Measurements from ENCODE around the gene CYS1.

Gene CYS1

DNA sequence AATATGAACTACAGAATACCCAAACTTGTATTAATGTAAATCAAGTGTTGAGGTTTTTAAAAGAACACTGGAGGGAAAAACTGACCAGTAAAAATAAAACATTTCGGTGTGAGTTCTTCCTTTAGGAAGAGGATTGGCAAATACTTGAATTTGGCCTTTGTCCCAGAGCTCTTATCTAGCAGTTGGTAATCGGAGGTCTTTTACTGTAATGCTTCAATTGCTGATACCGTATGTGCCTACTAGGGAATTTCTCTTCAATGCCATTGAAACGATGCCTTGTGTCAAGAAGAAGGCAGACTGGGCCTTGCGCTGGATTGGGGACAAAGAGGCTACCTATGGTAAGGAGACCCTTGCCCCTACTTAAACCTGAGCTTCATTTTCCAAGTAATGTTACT lies 46.4 kb upstream of the CYS1 start:
- H3F3A ChIP-seq (ENCODE audit: insufficient read depth) = peaks cover 84% of the 10 kb centered on the region

DNA sequence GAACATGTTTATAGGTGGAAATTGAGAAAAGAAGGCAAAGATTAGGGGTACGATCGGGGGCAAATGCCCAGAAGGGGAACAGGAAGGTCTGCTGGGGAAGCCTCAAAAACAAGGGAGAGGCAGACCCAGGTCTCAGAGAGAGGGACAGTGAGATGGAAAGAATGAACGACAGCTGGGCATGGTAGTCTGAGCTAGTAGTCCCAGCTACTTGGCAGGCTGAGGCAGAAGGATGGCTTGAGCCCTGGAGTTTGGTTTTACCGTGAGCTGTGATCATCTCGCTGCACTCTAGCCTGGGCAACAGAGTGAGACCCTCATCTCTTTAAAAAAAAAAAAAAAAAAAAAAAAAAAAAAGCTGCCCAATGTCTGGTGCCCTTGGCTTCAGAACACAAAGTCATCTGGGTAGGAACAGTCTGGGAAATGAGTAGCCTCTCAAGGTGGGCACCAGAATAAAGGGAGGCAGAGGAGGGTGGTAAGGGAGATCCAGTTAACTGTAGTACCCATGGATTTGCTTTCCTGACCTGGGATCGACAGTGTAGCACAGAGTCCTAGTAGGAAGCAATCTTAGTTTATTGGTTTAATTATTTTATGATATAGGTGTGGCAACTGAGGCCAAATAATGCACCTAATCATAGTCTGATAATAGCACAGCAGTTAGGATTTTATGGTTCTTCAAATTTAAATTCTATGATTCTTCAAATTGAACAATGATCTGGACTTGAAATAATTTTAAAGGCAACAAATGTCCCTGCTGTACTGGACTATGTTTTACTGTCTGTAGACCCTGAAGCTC lies 45.8 kb upstream of the CYS1 start:
- H3K9me2 ChIP-seq (replicated peaks; ENCODE audit: insufficient read depth, low read length) = no peaks in the 10 kb centered on the region
- H3F3A ChIP-seq (ENCODE audit: insufficient read depth) = peaks cover 84% of the 10 kb centered on the region
- H3K4me2 ChIP-seq (ENCODE audit: low read depth, low read length, poor library complexity, severe bottlenecking) = peak overlapping the region; percentile 92
- H3K36me3 ChIP-seq (ENCODE audit: low read length) = peaks cover 69% of the 10 kb centered on the region
- H3K79me2 ChIP-seq (ENCODE audit: insufficient read depth, low read length) = peaks cover 75% of the 10 kb centered on the region
- peak overlapping the region; percentile 87; the same call in 1 of the 2 replicates for H3K9ac ChIP-seq (ENCODE audit: low read length)
- no peaks in the 10 kb centered on the region for H3K9me3 ChIP-seq (ENCODE audit: insufficient read depth, low read length)
- TF ChIP-seq CTCF (IDR thresholded peaks at IDR 0.05; ENCODE audit: insufficient read depth, low read length, poor library complexity, severe bottlenecking) (no peak), EZH2phosphoT487 (conservative IDR thresholded peaks at IDR 0.05; ENCODE audit: low read length) (no peak)
- no peak overlapping the region for H3K4me3 ChIP-seq (ENCODE audit: insufficient read depth, low read length, poor library complexity, severe bottlenecking)
- peak overlapping the region; percentile 3; the same call in 1 of the 2 replicates for H3K27ac ChIP-seq (ENCODE audit: low read depth, low read length)
- peaks cover 47% of the 10 kb centered on the region for H4K20me1 ChIP-seq (ENCODE audit: low read depth, low read length)
- H2AFZ ChIP-seq (ENCODE audit: low read depth, low read length, severe bottlenecking) = no peak overlapping the region
- no peaks in the 10 kb centered on the region for H3K27me3 ChIP-seq (ENCODE audit: low read length)

More for the DNA sequence above, 46.4 kb upstream of the CYS1 start:
- no peaks in the 10 kb centered on the region for H3K9me3 ChIP-seq (ENCODE audit: insufficient read depth, low read length)
- H4K20me1 ChIP-seq (ENCODE audit: low read depth, low read length) = peaks cover 47% of the 10 kb centered on the region
- H3K27ac ChIP-seq (ENCODE audit: low read depth, low read length) = no peak overlapping the region
- no peak overlapping the region for H3K4me3 ChIP-seq (ENCODE audit: insufficient read depth, low read length, poor library complexity, severe bottlenecking)
- peak overlapping the region; percentile 92 for H3K4me2 ChIP-seq (ENCODE audit: low read depth, low read length, poor library complexity, severe bottlenecking)
- H3K9me2 ChIP-seq (replicated peaks; ENCODE audit: insufficient read depth, low read length) = no peaks in the 10 kb centered on the region
- H3K27me3 ChIP-seq (ENCODE audit: low read length) = no peaks in the 10 kb centered on the region
- TF ChIP-seq CTCF (IDR thresholded peaks at IDR 0.05; ENCODE audit: insufficient read depth, low read length, poor library complexity, severe bottlenecking) (no peak), EZH2phosphoT487 (conservative IDR thresholded peaks at IDR 0.05; ENCODE audit: low read length) (no peak)
- H3K9ac ChIP-seq (ENCODE audit: low read length) = no peak overlapping the region
- no peak overlapping the region for H2AFZ ChIP-seq (ENCODE audit: low read depth, low read length, severe bottlenecking)
- peaks cover 71% of the 10 kb centered on the region for H3K36me3 ChIP-seq (ENCODE audit: low read length)
- H3K79me2 ChIP-seq (ENCODE audit: insufficient read depth, low read length) = peaks cover 70% of the 10 kb centered on the region

- peak; percentile 35 for TF ChIP-seq CTCF (IDR thresholded peaks at IDR 0.05; ENCODE audit: insufficient read depth, low read length, poor library complexity, severe bottlenecking)
- TF ChIP-seq EZH2phosphoT487 (conservative IDR thresholded peaks at IDR 0.05; ENCODE audit: low read length) = no peak
- Histone ChIP-seq H3K79me2 (ENCODE audit: insufficient read depth, low read length) (peaks cover 85% of the 10 kb centered on the region), H3K4me3 (ENCODE audit: insufficient read depth, low read length, poor library complexity, severe bottlenecking) (peak overlapping the region; percentile 81), H3K9me3 (ENCODE audit: insufficient read depth, low read length) (no peaks in the 10 kb centered on the region), H3K27ac (ENCODE audit: low read depth, low read length) (peak overlapping the region; percentile 90), H3K4me2 (ENCODE audit: low read depth, low read length, poor library complexity, severe bottlenecking) (peak overlapping the region; percentile 92), H3F3A (ENCODE audit: insufficient read depth) (peaks cover 75% of the 10 kb centered on the region), H3K27me3 (ENCODE audit: low read length) (no peaks in the 10 kb centered on the region), H2AFZ (ENCODE audit: low read depth, low read length, severe bottlenecking) (no peak overlapping the region), H3K36me3 (ENCODE audit: low read length) (peaks cover 61% of the 10 kb centered on the region), H3K9ac (ENCODE audit: low read length) (peak overlapping the region; percentile 87), H4K20me1 (ENCODE audit: low read depth, low read length) (peaks cover 43% of the 10 kb centered on the region), H3K9me2 (replicated peaks; ENCODE audit: insufficient read depth, low read length) (no peaks in the 10 kb centered on the region)
These were observed 44.4 kb upstream of the CYS1 start for GRCh38 chr2:10124538-10125045.
